Cardiac muscle cell (in vitro differentiated cells and primary cell): ENCODE data around the gene CFAP298. TPM values are rescaled to one million over a fixed set of nuclear protein-coding genes. Genes with fewer than 3 reads are reported as not detected.
"Not testable (repeated sequence)": the region's sequence is repeated elsewhere in the genome, so short reads cannot be mapped to it uniquely, and the experiment has no call there.

Experiments
- DNase-seq, 2 donors: peaks; one replicate each; pipeline versions ENCODE4 v3.0.0 to v3.0.0-alpha.2; 2010 to 2017; ENCODE audit warnings: low read depth in 1 of 2, low spot score in 1 of 2
- H3K27ac ChIP-seq: fragments of 200-600 bp; sonication (generic); 2 replicates; pipeline ENCODE4 v1.5.1; 2016
- H3K27me3 ChIP-seq: fragments of 200-600 bp; sonication (generic); 2 replicates; pipeline ENCODE4 v1.6.0; 2016; ENCODE audit warnings: control low read depth
- H3K36me3 ChIP-seq: fragments of 200-600 bp; sonication (generic); 2 replicates; pipeline ENCODE4 v1.5.1; 2016; ENCODE audit warnings: control low read depth
- H3K4me1 ChIP-seq: fragments of 200-600 bp; sonication (generic); 2 replicates; pipeline ENCODE4 v1.8.1; 2017; ENCODE audit warnings: low read depth, mild to moderate bottlenecking, mixed run types
- H3K4me3 ChIP-seq: fragments of 200-600 bp; sonication (generic); 2 replicates; pipeline ENCODE4 v1.5.1; 2016; ENCODE audit warnings: mild to moderate bottlenecking
- H3K9me3 ChIP-seq: fragments of 200-600 bp; sonication (generic); 2 replicates; pipeline ENCODE4 v1.5.1; 2017; ENCODE audit warnings: low read depth, mild to moderate bottlenecking, control low read depth
- polyA plus RNA-seq: library from polyadenylated mRNA; unstranded; fragments of >200 nt; fragmentation: Nextera tagmentation; extraction: Ambion mirVana; gene quantifications from 2 replicates; pipeline ENCODE4 v1.2.1, GENCODE V29; 2016
- total RNA-seq: library from RNA; depleted of rRNA; stranded (reverse); fragments of >200 nt; gene quantifications from 2 replicates; pipeline ENCODE4 v1.2.3, GENCODE V29; 2016
- TF ChIP-seq, protein P1 (sequence below): IDR thresholded peaks from 2 replicates; pipeline ENCODE4 v1.5.1; 2012; ENCODE audit warnings: low read depth, mild to moderate bottlenecking, low read length

CFAP298 gene, protein sequence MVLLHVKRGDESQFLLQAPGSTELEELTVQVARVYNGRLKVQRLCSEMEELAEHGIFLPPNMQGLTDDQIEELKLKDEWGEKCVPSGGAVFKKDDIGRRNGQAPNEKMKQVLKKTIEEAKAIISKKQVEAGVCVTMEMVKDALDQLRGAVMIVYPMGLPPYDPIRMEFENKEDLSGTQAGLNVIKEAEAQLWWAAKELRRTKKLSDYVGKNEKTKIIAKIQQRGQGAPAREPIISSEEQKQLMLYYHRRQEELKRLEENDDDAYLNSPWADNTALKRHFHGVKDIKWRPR
- 45.2 and 52.1 TPM in 2 replicates for total RNA-seq
- polyA plus RNA-seq = 56.2 and 57.1 TPM in 2 replicates

DNA sequence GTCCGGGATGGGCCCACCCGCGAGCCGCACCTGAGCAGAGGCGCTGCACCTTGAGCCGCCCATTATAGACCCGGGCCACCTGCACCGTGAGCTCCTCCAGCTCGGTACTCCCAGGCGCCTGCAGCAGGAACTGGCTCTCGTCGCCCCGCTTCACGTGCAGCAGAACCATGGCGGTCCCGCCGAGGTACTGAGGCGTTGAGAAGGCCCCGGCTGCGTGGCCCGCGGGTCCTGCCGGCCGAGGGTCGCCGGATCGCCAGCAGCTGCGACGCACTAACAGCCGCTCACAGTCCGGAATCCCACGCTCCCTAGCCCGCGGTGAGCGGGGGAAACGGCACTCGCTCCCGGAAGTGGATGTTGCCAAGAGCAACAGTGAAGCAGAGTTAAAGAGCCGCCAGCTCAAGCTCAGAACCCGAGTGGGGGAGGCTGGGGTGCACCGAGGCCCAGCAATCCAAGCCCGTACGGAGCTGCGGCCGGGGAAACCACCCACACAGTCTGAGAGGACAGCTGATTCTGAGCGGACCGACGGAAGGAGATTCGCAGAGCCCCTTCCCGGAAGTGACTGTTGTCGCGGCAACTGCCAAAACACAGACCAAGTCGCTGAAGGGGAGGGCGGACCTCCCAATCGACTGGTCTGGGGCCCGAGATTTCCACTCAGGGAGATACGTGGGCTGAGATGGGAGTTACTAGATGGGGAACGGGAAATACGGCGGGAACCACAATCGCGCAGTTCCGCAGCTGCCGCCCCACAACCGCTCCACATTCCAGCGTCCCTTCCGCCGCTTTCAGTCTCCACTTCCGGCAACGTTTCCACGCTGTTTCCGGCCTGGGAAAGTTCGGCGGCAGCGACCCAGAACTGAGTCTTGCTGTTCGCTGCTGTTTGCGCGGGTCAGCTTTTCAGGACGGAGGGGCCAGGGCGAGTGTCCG lies at the start of gene CFAP298:
Gene CFAP298 (minus strand): TSS at position 303 of the 924 bp plus-strand sequence. CDS start 134 bp downstream, at position 169.
- no peaks in the 10 kb centered on the region for H3K4me1 ChIP-seq
- peak; percentile 91 to 98 for DNase-seq
- H3K9me3 ChIP-seq = no peaks in the 10 kb centered on the region
- H3K27me3 ChIP-seq = no peaks in the 10 kb centered on the region
- peak within 1 kb of the TSS; percentile 69 for H3K4me3 ChIP-seq
- no peaks in the 10 kb centered on the region for H3K36me3 ChIP-seq
- H3K27ac ChIP-seq = peak within 1 kb of the TSS; percentile 94
- TF ChIP-seq, protein P1, sequence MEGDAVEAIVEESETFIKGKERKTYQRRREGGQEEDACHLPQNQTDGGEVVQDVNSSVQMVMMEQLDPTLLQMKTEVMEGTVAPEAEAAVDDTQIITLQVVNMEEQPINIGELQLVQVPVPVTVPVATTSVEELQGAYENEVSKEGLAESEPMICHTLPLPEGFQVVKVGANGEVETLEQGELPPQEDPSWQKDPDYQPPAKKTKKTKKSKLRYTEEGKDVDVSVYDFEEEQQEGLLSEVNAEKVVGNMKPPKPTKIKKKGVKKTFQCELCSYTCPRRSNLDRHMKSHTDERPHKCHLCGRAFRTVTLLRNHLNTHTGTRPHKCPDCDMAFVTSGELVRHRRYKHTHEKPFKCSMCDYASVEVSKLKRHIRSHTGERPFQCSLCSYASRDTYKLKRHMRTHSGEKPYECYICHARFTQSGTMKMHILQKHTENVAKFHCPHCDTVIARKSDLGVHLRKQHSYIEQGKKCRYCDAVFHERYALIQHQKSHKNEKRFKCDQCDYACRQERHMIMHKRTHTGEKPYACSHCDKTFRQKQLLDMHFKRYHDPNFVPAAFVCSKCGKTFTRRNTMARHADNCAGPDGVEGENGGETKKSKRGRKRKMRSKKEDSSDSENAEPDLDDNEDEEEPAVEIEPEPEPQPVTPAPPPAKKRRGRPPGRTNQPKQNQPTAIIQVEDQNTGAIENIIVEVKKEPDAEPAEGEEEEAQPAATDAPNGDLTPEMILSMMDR = no peak

DNA sequence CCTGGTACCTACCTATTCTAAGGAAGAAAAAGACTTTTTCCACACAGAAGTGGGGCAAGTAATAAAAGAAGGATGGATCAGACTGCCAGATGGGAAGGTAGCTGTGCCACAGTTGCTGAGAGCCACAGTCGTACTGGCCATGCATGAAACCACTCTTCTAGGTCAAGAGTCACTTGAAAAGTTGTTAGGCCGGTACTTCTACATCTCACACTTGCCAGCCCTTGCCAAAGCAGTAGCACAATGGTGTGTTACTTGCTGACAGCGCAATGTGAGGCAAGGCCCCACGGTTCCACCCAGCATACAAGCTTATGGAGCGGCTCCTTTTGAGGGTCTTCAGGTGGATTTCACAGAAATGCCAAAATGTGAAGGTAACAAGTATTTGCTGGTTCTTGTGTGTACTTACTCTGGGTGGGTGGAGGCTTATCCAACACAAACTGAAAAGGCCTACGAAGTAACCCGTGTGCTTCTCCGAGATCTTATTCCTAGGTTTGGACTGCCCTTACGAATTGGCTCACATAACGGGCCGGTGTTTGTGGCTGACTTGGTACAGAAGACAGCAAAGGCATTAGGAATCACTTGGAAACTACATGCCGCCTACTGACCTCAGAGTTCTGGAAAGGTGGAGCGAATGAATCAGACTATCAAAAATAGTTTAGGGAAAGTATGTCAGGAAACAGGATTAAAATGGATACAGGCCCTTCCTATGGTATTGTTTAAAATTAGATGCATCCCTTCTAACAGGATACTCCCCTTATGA lies 49.0 kb upstream of the CFAP298 start:
- not testable (repeated sequence) for H3K27me3 ChIP-seq, H3K9me3 ChIP-seq, H3K4me3 ChIP-seq, H3K27ac ChIP-seq, H3K4me1 ChIP-seq, DNase-seq
- H3K36me3 ChIP-seq = peaks cover 18% of the 10 kb centered on the region

DNA sequence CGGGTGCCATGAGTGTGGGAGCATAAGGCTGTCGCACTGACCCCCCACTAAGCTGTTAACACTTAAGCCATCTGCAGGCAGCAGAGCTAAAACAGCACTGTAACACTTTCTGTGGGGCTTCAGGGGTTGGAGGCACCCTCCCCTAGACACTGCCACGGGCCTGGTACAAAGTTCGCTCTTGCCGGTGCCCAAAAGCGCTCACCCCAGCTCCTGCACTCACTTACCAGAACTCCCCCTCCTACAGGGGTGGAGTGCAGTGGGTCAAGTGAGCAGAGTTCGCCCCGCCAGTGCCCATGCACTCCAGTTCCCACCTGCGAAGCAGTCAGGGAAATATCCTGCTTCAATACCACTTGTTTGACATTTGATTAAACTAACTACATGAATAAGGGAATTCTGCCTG lies 46.3 kb upstream of the CFAP298 start:
- H3K9me3 ChIP-seq = no peaks in the 10 kb centered on the region
- H3K36me3 ChIP-seq = peaks cover 6% of the 10 kb centered on the region
- no peak overlapping the region for H3K27ac ChIP-seq
- DNase-seq = no peak
- TF ChIP-seq, protein P1 = no peak
- H3K4me1 ChIP-seq = no peaks in the 10 kb centered on the region
- H3K27me3 ChIP-seq = no peaks in the 10 kb centered on the region
- H3K4me3 ChIP-seq = no peak overlapping the region

DNA sequence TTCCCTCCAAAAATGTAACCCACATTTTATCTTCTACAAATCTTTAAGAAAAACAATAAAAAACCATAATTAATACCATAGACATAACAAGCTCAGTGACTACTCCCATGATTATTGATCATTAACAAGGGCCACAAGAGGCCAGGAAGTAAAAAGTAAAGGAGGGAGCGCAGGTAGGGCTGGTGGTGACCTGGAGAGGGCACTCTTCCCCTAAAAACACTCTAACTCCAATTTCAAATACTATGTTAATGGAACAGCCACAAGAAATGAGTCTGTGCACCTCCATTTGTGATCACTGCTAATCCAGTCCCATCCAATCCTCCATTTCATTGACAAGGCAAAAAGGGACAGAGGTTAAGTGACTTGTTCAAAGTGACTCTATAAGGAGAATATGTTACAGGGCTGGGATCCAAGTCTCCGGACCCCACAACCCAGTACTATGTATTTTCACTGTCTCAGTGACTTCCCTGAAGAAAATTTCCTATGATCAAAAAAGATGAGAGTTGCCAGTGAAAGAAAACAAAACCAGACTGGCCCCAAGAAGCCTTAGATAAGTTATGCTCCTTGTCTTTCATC lies 41.2 kb upstream of the CFAP298 start:
- peaks cover 24% of the 10 kb centered on the region for H3K36me3 ChIP-seq
- TF ChIP-seq, protein P1 = peak; percentile 60
- DNase-seq = peak; percentile 39 to 44
- H3K4me1 ChIP-seq = no peaks in the 10 kb centered on the region
- H3K9me3 ChIP-seq = no peaks in the 10 kb centered on the region
- H3K4me3 ChIP-seq = no peak overlapping the region
- H3K27me3 ChIP-seq = no peaks in the 10 kb centered on the region
- no peak overlapping the region for H3K27ac ChIP-seq

DNA sequence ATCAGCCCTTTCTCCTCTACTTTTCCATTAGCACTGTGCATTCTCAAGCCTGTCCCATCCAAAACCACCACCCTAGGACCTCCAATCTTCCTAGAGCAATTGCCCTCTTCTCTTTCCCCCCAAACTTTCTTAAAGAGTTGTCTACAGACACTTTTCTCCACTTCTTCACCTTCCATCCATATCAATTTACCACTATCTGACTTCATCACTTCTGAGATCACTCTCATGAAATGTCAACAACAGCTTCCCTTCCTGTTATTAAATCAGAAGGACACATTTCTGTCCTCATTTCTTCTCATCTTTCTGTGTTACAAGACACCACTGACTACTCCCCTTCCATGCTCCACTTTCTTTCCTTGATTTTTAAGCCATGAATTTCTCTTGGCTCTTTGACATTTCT lies 36.0 kb upstream of the CFAP298 start:
- Histone ChIP-seq H3K4me3 (no peak overlapping the region), H3K9me3 (no peaks in the 10 kb centered on the region), H3K27me3 (no peaks in the 10 kb centered on the region), H3K27ac (no peak overlapping the region), H3K4me1 (no peaks in the 10 kb centered on the region), H3K36me3 (peaks cover 21% of the 10 kb centered on the region)
- DNase-seq = no peak
- TF ChIP-seq, protein P1 = no peak
